Right forelimb (tissue), 1 donor: Measurements from ENCODE around the gene ABI3BP.
"Not testable (repeated sequence)": the region's sequence is repeated elsewhere in the genome, so short reads cannot be mapped to it uniquely, and the experiment has no call there.

Source experiments
- DNase-seq: peaks from one replicate; pipeline ENCODE4 v3.0.0-alpha.2; 2018

ABI3BP gene, protein sequence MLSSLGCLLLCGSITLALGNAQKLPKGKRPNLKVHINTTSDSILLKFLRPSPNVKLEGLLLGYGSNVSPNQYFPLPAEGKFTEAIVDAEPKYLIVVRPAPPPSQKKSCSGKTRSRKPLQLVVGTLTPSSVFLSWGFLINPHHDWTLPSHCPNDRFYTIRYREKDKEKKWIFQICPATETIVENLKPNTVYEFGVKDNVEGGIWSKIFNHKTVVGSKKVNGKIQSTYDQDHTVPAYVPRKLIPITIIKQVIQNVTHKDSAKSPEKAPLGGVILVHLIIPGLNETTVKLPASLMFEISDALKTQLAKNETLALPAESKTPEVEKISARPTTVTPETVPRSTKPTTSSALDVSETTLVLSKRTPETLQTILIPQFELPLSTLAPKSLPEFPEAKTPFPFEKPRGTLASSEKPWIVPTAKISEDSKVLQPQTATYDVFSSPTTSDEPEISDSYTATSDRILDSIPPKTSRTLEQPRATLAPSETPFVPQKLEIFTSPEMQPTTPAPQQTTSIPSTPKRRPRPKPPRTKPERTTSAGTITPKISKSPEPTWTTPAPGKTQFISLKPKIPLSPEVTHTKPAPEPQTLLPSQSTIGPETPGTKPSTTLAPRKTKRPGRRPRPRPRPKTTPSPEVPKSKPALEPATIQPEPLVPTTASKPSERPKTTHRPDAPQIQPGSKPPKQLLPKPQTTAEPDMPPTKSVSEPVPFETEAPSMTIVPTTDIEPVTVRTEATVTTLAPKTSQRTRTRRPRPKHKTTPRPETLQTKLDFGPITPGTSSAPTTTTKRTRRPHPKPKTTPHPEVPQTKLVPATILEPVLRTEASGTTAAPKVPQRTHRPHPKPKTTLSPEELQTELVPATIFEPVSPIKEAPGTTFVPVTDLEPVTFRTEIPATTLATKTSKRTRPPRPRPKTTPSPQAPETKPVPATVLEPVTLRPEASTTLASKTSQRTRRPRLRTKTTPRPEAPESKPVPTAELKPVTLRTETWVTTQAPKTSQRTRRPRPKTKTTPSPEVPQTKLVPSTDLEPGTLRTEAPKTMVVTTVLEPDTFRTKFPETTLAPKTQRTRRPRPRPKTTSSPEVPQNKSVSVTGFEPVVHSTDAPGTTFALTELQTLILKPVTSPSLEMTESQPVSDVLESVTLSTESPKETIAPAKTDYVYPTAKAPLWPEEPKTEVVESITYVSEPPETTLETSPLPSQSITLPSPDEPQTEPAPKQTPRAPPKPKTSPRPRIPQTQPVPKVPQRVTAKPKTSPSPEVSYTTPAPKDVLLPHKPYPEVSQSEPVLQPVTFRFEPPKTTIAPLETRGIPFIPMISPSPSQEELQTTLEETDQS (N-terminal part only)

DNA sequence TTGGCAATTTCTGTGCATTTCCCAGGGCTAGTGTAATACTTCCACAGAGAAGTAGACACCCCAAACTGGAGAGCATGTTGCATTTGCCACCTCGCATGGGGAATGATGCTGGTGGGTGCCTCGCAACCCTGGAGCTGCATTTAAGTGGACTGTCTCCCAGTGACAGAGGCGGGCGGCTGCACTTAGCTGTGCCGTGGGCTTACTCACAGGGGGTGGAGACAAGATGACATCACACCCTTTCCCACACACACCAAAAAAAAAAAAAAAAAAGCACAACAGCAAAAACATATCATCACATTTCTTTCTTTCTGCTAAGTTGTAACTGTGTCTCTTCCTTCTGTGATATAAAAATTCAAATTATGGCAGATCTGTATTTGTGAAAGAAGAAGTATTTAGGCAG, at the start of gene ABI3BP:
Gene ABI3BP (minus strand): TSS at position 113 of the 400 bp plus-strand sequence. CDS start 37 bp downstream, at position 76.
- peak; percentile 84 for DNase-seq

DNA sequence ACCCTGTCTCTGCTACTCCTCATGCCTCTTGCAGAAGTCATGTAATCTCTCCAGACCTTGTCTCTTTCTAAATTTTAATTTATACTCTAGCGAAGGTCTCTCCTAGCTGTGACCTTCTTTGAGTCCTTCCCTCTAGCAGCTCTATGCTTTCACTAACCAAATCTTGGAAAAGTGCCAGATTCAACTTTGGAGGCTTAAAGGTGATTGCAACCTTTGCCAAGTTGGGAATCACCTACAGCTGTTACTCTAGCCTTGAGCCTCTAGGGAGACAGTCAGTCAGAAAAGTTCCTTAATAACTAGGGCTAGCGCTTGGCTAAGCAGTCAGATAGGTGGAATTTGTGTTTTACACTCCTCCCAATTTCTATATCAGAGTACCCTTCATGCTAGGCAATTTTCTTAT, 46.1 kb upstream of the ABI3BP start:
- no peak for DNase-seq

DNA sequence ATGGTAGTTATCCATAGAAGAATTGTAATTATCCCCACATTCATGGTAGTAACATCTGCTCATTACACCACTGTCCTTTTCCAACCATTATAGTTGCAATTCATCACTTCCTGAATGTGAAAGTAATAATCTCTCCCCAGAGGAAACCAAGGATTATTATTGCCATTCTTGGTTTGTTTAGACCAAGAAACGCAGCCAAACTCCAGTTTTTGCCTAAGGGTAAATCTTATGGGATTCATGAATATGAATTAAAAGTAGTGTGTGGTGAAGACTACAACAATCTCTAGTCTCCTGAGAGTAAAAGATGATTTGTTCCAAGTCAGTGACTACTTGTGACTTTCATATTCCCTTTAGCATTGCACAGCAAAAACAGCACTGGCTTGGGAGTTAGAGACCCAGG, 45.7 kb upstream of the ABI3BP start:
- no peak for DNase-seq

DNA sequence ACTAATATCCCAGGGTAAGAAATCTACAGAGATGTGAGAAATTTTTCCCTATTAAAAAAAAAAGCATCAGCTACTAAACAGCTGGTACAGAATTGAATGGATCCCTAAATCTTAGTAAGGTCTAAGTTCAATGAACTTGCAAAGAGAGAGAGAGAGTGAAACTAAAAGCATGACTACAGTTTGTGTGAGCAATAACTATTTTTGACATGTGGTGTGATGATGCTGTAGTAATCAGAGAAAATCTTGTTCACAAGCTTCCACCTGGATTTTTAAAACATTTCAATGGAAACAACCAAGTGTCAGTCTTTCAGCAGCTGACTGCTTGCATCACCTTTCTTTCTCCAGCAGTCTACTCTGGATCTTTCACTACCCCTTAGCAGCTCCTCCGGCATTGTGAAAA, 45.2 kb upstream of the ABI3BP start:
- DNase-seq = no peak

DNA sequence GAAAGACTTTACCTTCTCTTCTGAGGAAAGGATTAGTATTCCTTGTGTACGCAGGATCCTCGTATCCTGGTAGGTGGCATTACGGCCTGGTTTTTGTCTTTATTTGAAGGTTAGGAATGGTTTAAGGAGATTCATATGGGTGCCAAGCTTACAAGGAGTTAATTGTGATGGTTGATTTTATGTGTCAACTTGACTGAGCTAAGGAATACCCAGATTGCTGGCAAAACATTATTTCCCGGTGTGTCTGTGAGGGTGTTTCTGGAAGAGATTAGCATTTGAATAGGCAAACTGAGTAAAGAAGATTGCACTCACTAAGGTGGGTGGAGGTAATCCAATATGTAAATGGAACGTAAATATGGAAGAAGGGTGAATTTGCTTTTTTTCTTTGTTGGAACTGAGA, 44.4 kb upstream of the ABI3BP start:
- DNase-seq = no peak

DNA sequence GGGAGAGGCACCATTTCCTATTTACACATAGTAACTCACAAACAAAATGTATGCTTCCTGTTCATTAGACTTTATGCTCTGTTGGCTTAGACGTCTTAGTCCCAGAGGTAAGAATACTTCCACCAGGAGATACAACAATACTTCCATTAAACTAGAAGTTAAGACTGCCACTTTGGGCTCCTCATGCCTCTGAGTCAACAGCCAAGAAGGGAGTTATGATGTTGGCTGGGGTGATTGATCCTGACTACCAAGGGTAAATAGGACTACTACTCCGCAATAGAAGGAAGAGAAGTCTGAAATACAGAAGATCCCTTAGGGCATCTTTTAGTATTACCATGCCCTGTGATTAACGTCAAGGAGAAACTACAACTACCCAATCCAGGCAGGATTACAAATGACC, 43.5 kb upstream of the ABI3BP start:
- no peak for DNase-seq

DNA sequence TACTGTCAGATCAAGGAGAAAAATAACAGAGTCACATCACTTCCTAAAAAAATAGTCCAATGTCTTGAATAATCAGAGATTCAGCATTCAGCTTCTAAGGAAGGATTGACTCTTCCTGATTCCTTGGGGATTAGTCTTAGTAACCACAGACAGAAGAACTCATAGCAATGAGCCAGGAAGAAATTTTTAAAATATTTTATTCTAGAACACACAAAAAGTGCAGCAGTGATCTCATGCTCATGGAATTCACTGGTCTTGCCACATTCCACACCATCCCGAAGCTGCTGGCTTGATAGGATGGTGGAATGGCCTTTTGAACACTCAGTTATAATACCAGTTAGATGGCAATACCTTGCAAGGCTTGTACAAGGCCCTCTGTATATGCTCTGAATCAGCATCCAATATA, 43.0 kb upstream of the ABI3BP start:
- no peak for DNase-seq

DNA sequence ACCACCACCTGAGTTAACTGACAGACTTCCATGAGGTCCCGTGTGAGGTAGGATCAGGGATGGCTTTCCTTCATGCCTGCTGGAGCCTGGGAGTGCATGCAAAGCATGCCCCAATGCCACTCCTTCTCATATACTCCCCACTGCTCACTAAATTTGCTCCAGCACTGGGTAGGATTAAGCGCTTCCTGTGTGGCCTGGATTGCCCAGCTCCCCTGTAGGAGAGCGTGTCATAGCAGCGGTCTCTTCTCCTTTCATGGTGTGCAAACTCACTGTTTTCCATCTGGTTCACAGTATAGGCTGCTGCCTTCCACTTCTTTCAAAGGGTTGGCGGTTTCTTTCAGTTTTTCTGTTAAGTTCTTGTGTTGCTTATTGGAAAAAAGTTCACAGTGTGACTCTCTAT, 34.1 kb upstream of the ABI3BP start:
- no peak for DNase-seq

DNA sequence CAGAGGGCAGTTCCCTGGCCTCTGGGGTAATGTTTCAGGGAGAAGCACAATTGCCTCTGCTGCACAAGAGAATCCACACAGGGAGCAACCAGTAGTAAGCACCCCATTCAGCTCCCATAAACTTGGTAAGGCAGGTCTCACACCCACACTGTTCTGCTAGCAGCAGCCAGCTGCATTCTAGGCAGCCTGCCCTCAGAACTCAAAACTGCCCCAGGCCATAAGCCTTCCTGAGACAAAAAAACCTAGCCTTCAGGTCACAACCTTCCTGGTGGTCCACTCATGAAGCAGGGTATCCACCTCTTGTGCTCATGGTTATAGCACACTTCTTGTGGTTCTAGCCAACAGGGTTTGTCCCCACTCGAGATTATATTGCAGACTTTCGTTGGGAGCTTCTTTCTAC, 33.7 kb upstream of the ABI3BP start:
- DNase-seq = no peak

DNA sequence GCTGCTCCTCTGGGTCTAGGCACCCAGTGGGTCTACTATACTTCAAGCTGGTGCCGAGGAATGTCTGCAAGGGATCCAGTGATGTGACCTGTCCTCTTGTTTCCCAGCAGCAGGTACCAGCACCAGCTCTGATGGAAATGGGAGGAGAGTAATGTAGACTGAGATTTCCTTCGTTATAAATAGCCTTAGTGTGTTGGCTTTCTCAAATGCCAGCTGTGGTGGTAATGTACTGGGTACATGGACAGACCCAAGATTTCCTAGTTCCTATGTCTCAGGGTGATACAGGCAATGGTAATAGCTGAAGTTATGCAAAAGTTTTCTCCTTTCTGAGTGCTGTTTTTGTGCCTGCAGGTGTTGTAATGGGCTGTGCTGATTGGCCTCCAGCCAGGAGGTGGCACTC, 33.0 kb upstream of the ABI3BP start:
- no peak for DNase-seq

DNA sequence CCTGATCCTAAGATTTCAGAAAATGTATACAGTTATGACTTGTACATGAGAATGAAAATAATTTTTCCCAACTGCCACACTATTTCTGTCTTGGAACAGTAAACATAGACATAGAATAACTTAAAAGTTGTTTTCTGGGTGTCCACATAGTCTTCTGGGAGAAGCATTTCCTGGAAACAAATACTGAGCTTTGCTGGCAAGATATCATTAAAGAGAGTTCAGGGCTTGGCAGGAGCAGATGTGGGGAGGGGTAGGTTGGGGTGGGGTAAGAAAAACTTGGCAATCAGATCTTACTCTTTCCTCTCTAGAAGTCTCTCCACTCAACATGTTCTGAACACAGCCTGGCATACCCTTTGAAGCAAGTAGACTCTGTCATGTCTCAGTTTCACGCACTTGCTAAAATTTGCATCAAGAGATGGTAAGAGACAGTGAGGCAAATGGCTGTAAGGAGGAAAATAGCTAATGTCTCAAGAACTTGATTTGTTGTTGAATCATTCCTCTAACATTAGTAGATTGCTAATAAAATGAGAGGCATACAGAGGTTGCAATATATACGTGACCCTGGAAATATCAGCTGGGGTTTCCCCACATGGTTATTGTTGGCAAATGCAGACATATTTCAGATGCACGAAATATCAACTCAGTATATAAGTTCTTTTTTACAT, 27.3 kb upstream of the ABI3BP start:
- no peak for DNase-seq

DNA sequence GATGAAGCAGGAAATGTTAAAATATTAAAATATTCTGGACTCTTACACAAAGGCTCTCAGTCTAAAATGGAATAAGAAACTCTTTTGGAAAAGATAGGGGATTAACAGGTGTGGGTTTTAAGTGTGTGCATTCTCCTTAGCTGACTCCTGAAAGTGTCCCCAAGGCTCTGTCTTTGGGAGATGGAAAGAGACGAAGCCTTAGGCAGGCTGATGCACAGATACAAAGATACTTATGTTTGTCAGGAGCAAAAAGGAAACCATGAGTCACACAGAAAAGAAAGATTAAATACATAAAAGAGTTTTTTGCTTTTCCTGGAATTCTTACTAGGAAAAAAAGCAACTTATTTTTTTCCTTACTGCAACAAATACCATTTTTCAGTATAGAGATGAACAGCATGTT, 23.8 kb upstream of the ABI3BP start:
- DNase-seq = no peak

DNA sequence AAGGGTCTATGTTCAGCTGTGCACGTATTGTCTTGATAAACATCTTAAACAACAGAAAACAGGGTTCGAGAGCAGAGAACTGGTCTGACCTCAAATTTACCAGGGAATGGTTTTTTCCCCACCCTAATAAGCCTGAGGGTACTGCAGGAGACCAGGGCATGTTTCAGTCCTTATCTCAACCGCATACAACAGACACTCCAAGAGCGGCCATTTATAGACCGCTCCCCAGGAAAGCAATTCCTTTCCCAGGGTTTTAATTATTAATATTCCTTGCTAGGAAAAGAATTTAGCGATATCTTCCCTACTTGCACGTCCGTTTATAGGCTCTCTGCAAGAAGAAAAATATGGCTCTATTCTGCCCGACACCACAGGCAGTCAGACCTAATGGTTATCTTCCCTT, 19.1 kb upstream of the ABI3BP start:
- DNase-seq = not testable (repeated sequence)

DNA sequence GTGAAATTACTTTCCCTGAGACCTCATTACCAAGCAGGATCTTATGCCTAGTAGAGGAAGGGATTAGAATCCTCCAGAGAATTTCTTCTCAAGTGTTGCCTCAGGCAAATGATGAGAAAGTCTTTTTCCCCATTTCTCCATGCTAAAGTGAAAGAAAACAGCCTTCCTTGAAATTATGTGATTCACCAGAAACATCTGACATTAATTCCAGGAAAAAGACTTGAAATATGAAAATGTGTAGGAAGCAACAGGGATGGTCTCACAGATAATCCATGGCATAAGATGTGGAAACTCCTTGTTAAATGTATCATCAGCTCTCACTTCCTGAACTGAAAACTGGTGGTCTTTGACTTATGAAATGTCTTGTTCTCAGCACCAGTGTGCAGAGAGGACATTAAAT, 17.9 kb upstream of the ABI3BP start:
- no peak for DNase-seq

DNA sequence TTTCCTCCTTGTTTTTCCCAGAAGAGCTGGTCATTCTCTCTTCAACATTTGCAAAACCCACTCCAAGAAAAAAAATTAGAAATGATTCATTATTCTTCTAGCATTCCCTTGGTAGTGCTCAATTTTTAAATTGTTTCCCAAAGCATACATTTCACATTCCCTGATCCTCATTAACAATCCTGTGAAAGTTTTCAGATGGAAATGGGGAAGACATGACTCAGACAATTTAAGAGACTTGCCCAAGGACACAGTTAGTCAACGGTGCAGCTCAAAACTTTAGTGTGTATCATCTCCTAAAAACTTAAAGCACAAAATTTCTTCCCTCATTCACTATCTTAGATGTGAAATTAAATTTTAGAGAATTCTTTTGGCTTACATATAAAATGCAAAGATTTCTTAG, 17.1 kb upstream of the ABI3BP start:
- DNase-seq = no peak

DNA sequence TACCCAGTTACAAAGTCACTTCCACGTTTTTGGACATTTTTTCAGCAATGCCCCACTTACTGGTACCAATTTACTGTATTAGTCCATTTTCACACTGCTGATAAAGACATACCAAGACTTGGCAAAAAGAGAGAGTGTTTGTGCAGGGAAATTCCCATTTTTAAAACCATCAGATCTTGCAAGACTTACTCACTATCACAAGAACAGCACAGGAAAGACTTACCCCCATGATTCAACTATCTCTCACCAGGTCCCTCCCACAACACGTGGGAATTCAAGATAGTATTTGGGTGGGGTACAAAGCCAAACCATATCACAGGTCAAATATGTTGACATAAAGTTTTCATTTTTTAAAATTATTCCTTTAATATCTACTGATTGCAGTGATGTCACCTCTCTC, 16.2 kb upstream of the ABI3BP start:
- DNase-seq = no peak

DNA sequence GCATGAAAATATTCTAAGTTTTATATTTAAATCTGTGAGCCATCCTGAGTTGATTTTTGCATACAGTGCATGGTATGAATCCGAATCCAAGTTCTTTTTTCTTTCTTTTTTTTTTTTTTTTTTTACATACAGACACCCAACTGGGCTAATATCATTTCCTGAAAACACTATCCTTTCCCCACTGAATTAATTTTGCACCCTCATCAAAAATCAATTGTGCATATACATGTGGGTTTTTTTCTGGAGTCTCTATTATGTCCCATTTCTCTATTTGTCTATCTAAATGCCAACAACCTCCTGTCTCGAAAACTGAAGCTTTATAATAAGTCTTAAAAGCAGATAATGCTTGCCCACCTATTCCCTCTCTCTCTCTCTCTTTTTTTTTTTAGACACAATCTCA, 5.9 kb upstream of the ABI3BP start:
- no peak for DNase-seq

DNA sequence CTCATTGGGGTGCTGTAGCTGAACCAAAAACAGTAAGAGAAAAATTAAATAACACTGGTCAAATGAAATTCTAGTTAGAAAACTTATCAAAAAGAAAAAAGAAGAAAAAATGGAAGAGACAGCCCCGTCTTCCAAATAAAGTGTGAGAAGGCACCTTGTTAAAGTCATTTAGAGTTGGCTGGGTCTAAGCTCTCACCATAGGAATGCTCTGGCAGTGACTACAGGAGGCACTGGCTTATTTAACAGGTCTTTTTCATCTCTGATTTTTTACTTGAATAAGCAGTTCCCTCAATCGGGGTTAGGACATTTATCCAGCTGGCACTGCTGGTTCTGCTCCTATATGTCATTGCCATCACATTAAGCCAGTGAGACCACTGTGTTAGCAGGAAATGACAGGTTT, 1.6 kb upstream of the ABI3BP start:
- DNase-seq = no peak

DNA sequence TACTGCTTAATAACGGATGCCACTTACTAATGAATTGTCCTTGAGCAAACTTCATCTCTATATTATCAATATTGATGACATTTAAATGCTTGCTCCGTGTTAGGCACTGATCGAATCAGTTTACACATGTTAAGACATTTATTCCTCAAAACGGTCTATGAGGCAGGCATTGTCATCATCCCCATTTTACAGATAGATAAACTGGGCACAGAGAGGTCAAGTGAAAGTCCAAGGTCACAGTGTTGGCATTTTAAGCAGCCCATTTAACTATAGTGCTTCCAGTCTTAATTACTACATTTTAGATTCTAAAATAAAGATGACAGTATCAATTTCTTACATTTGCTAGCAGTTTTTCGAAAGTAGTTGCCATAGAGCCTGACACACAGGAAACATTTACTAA, 966 bp upstream of the ABI3BP start:
- no peak for DNase-seq

DNA sequence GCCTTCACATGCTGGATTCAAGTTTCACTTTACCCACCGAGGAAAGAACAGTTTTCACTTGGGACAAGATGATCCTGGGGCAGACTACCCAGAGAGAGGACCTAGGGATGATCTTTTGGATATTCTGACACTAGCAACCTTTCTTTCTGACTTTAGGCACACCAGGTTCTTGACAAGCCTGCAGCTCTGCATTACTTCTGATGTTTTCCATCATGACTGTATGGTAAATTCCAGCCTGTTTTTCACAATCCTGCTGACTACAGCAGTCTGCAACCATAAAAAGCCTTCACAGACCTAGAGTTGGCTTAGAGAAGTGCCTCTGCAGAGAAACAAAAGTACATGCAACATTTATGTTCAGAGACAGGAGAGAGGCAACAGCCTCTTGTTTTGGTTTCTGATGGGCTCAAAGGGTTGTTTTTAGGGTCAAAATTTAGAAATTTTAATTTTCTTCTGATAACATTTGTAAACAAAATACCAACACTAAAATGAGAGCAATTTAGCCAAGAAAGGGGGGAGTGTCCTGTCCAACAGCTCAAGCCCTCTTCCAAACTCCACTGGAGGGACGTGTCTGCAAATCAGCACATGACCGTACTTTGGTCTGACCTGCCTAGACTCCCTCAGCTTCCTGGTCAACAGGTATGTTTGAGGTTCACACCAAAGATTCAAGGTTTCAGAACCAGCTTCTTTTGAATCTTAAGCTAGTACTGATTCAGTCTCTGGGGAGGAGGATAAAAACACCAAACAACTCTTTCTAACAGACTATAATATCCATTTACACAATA, 799 bp downstream of the ABI3BP start:
- DNase-seq = peak; percentile 56

DNA sequence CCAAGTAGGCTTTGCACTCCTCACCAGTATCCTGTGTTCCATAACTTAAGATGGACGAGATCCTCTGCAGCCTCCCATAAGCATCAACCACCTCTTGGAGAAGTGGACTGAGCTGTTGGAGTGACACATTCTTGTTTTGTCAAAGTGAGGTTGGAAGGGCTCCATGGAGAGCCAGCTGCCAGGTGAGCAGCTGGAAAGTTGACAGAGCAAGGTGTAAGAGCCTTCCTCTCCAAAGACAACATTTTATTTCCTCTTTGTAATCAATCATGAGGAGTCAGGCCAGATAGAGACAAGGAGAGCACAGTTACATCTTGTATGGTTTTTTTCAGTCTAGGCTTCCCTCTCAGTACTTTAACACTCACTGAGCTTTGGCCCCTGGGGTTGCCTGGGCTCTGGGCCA, 5.1 kb downstream of the ABI3BP start:
- no peak for DNase-seq

DNA sequence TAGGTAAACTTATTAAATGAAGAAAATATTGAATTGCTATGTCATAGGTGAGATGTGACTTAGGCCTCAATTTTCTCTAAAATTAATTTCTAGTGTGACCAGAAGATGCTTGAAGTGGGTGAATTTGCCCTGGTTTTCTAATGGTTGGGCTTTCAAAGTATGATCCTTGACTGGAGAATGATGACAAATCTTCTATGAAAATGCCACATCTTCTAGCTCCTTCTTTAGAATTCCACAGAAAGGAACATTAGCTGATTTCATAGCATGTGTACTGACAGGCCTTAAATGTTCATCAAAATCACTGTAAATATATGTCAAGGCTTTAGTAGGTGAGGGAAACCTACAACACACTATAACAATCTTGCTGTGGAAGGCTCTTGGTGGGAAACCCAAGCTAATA, 8.9 kb downstream of the ABI3BP start:
- DNase-seq = no peak
